Erythroblast (primary cell): ENCODE measurements around the gene ZNF536.

Source experiments
- GATA1 ChIP-seq: IDR thresholded peaks from 2 replicates; pipeline ENCODE4 v1.6.1; 2011; ENCODE audit warnings: low read depth, mild to moderate bottlenecking, control low read depth, low read length, moderate library complexity
- POLR2A ChIP-seq: IDR thresholded peaks from 2 replicates; pipeline ENCODE4 v1.6.1; 2011; ENCODE audit warnings: mild to moderate bottlenecking, low read length

GRCh38 chr19:30371161-30371836 lies 885 bp upstream of the ZNF536 start:
- TF ChIP-seq POLR2A: no peak
- no peak for TF ChIP-seq GATA1
